ENCODE measurements around the gene SLK. TPM values are rescaled to one million over a fixed set of nuclear protein-coding genes. Genes with fewer than 3 reads are reported as not detected.

SLK gene
- total RNA-seq, 1 experiment from 2014 or later, result 39.1 TPM

GRCh38 chr10:104021246-104021645 is 54.3 kb downstream of the SLK start:
- Histone ChIP-seq H3K4me1 (ENCODE audit: insufficient read depth, low read length, poor library complexity, severe bottlenecking) (no peaks in the 10 kb centered on the region), H3K9me3 (ENCODE audit: low read depth, low read length, poor library complexity, severe bottlenecking) (no peaks in the 10 kb centered on the region), H3K27me3 (replicated peaks; ENCODE audit: insufficient read depth, low read depth, low read length, poor library complexity) (no peaks in the 10 kb centered on the region), H3K36me3 (ENCODE audit: insufficient read depth, low read length, poor library complexity, severe bottlenecking) (peaks cover 62% of the 10 kb centered on the region), H3K4me3 (ENCODE audit: low read depth, low read length, poor library complexity, severe bottlenecking) (no peak overlapping the region), H3K27ac (ENCODE audit: low read depth, low read length, poor library complexity, severe bottlenecking) (no peak overlapping the region)
- TF ChIP-seq EZH2 (IDR thresholded peaks at IDR 0.05; ENCODE audit: borderline replicate concordance, low read depth, low read length, poor library complexity, severe bottlenecking) (no peak), CTCF (conservative IDR thresholded peaks at IDR 0.05; ENCODE audit: low read depth, low read length) (no peak)
- DNase-seq (ENCODE audit: low spot score), result no peak
- intact Hi-C loops (cut with micrococcal nuclease; ENCODE audit: unreplicated experiment), result no loop called here
- POLR2A ChIA-PET (ENCODE audit: low non-redundant PET), result no interaction called here
- no TSS peak for BruUV-seq (replicated peaks)
- CTCF ChIA-PET, result no interaction called here

GRCh38 chr10:104022026-104022425 is 55.1 kb downstream of the SLK start:
- H3K4me3 ChIP-seq (ENCODE audit: low read depth, low read length, poor library complexity, severe bottlenecking), result no peak overlapping the region
- DNase-seq (ENCODE audit: low spot score), result no peak
- intact Hi-C loops (cut with micrococcal nuclease; ENCODE audit: unreplicated experiment), result no loop called here
- TF ChIP-seq EZH2 (IDR thresholded peaks at IDR 0.05; ENCODE audit: borderline replicate concordance, low read depth, low read length, poor library complexity, severe bottlenecking) (no peak), CTCF (conservative IDR thresholded peaks at IDR 0.05; ENCODE audit: low read depth, low read length) (no peak)
- BruUV-seq (replicated peaks), result no TSS peak
- H3K4me1 ChIP-seq (ENCODE audit: insufficient read depth, low read length, poor library complexity, severe bottlenecking), result no peaks in the 10 kb centered on the region
- no peak overlapping the region for H3K27ac ChIP-seq (ENCODE audit: low read depth, low read length, poor library complexity, severe bottlenecking)
- peaks cover 62% of the 10 kb centered on the region for H3K36me3 ChIP-seq (ENCODE audit: insufficient read depth, low read length, poor library complexity, severe bottlenecking)
- no peaks in the 10 kb centered on the region for H3K9me3 ChIP-seq (ENCODE audit: low read depth, low read length, poor library complexity, severe bottlenecking)
- ChIA-PET POLR2A (ENCODE audit: low non-redundant PET) (no interaction called here), CTCF (no interaction called here)
- H3K27me3 ChIP-seq (replicated peaks; ENCODE audit: insufficient read depth, low read depth, low read length, poor library complexity), result no peaks in the 10 kb centered on the region

GRCh38 chr10:104025524-104025923 is 58.6 kb downstream of the SLK start:
- peaks cover 36% of the 10 kb centered on the region for H3K36me3 ChIP-seq (ENCODE audit: insufficient read depth, low read length, poor library complexity, severe bottlenecking)
- H3K4me3 ChIP-seq (ENCODE audit: low read depth, low read length, poor library complexity, severe bottlenecking), result no peak overlapping the region
- no peaks in the 10 kb centered on the region for H3K9me3 ChIP-seq (ENCODE audit: low read depth, low read length, poor library complexity, severe bottlenecking)
- CTCF ChIA-PET, result no interaction called here
- BruUV-seq (replicated peaks), result no TSS peak
- H3K27me3 ChIP-seq (replicated peaks; ENCODE audit: insufficient read depth, low read depth, low read length, poor library complexity), result no peaks in the 10 kb centered on the region
- DNase-seq (ENCODE audit: low spot score), result no peak
- no peaks in the 10 kb centered on the region for H3K4me1 ChIP-seq (ENCODE audit: insufficient read depth, low read length, poor library complexity, severe bottlenecking)
- TF ChIP-seq EZH2 (IDR thresholded peaks at IDR 0.05; ENCODE audit: borderline replicate concordance, low read depth, low read length, poor library complexity, severe bottlenecking) (no peak), CTCF (conservative IDR thresholded peaks at IDR 0.05; ENCODE audit: low read depth, low read length) (no peak)
- POLR2A ChIA-PET (ENCODE audit: low non-redundant PET), result no interaction called here
- no peak overlapping the region for H3K27ac ChIP-seq (ENCODE audit: low read depth, low read length, poor library complexity, severe bottlenecking)
- intact Hi-C loops (cut with micrococcal nuclease; ENCODE audit: unreplicated experiment), result loop anchor here (5.0 kb wide), 1 partner anchor 138 kb away; no protein-coding TSS in a partner anchor
